B cell (primary cell): Measurements from ENCODE around the gene ZNF557. TPM values are rescaled to one million over a fixed set of nuclear protein-coding genes. Genes with fewer than 3 reads are reported as not detected.

Source experiments
- ATAC-seq: fragments of 200-7000 bp; cut with Tn5 transposase; one replicate; pipeline ENCODE4 v1.10.0; 2021; ENCODE audit warnings: low read depth, mild to moderate bottlenecking, moderate number of reproducible peaks, moderate library complexity
- CTCF ChIA-PET: fragments of 350-600 bp; sonication (Branson Sonifier 250); formaldehyde crosslinking; loops from one replicate; lab custom pipeline; 2021; ENCODE audit warnings: antibody characterized with exemption, inconsistent platforms; lab: Charles Lee
- POLR2A ChIA-PET: fragments of 350-600 bp; sonication (Branson Sonifier 250); formaldehyde crosslinking; loops from one replicate; lab custom pipeline; 2021; ENCODE audit warnings: antibody characterized with exemption; lab: Charles Lee
- DNase-seq: peaks from one replicate; pipeline ENCODE4 v3.0.0; 2013
- H2AFZ ChIP-seq: 2 replicates; pipeline ENCODE4 v1.6.1; 2012; ENCODE audit warnings: mild to moderate bottlenecking, low read depth, low read length; ENCODE audit not compliant: insufficient read depth, poor library complexity, severe bottlenecking
- H3K27ac ChIP-seq, 2 donors: 1 replicate in 1 of 2; 2 replicates in 1 of 2; pipeline ENCODE4 v1.5.1; 2012 to 2013; ENCODE audit warnings: low read length in 2 of 2, mild to moderate bottlenecking in 2 of 2, moderate library complexity in 1 of 2
- H3K27me3 ChIP-seq, 4 experiments: fragments of 200-600 bp in 1 of 4; sonication (generic) in 1 of 4; replicated peaks in 1 of 4; 1 replicate in 2 of 4; 2 replicates in 2 of 4; pipeline versions ENCODE4 v1.6.1 to v1.7.0; 2013 to 2016; ENCODE audit warnings: low read length in 3 of 4, mild to moderate bottlenecking in 2 of 4, mixed read lengths in 1 of 4, moderate library complexity in 1 of 4; ENCODE audit not compliant: insufficient read depth in 4 of 4, control insufficient read depth in 3 of 4; ENCODE audit errors: control extremely low read depth in 1 of 4
- H3K36me3 ChIP-seq, 2 experiments: replicated peaks in 1 of 2; 1 replicate in 1 of 2; 2 replicates in 1 of 2; pipeline versions ENCODE4 v1.6.1 to v1.7.1; 2013; ENCODE audit warnings: low read length in 1 of 2; ENCODE audit not compliant: insufficient read depth in 2 of 2, control insufficient read depth in 1 of 2; ENCODE audit errors: control extremely low read depth in 1 of 2, extremely low read depth in 1 of 2
- H3K4me1 ChIP-seq, 2 donors: fragments of 200-600 bp in 1 of 2; sonication (generic) in 1 of 2; 1 replicate in 1 of 2; 2 replicates in 1 of 2; pipeline versions ENCODE4 v1.5.1 to v1.6.1; 2013 to 2017; ENCODE audit warnings: low read length in 2 of 2; ENCODE audit not compliant: control insufficient read depth in 2 of 2, insufficient read depth in 2 of 2
- H3K4me2 ChIP-seq: replicated peaks from 2 replicates; pipeline ENCODE3; 2012; ENCODE audit warnings: mild to moderate bottlenecking, low read depth, low read length; ENCODE audit not compliant: poor library complexity, severe bottlenecking
- H3K4me3 ChIP-seq, 5 experiments: fragments of 200-600 bp in 1 of 5; sonication (generic) in 1 of 5; 1 replicate in 3 of 5; 2 replicates in 2 of 5; pipeline versions ENCODE4 v1.5.1 to v1.7.0; 2011 to 2016; ENCODE audit warnings: low read length in 4 of 5, mild to moderate bottlenecking in 4 of 5, low read depth in 2 of 5, control low read depth in 1 of 5, moderate library complexity in 1 of 5; ENCODE audit not compliant: insufficient read depth in 1 of 5; ENCODE audit errors: control extremely low read depth in 1 of 5, extremely low read depth in 1 of 5
- H3K79me2 ChIP-seq: fragments of 200-600 bp; sonication (generic); one replicate; pipeline ENCODE4 v1.6.0; 2016; ENCODE audit warnings: low read length; ENCODE audit not compliant: control insufficient read depth, insufficient read depth
- H3K9ac ChIP-seq: fragments of 200-600 bp; sonication (generic); 2 replicates; pipeline ENCODE4 v1.6.1; 2017; ENCODE audit warnings: mild to moderate bottlenecking, low read length, moderate library complexity
- H3K9me3 ChIP-seq, 3 donors: one replicate each; pipeline versions ENCODE4 v1.6.1 to v1.7.1; 2013; ENCODE audit warnings: low read length in 2 of 3; ENCODE audit not compliant: control insufficient read depth in 2 of 3, insufficient read depth in 1 of 3; ENCODE audit errors: control extremely low read depth in 1 of 3
- H4K20me1 ChIP-seq: 2 replicates; pipeline ENCODE4 v1.6.0; 2012; ENCODE audit warnings: mild to moderate bottlenecking, low read length; ENCODE audit not compliant: insufficient read depth, control insufficient read depth, poor library complexity, severe bottlenecking
- H3K27ac Mint-ChIP-seq: one replicate; pipeline ENCODE4 v1.8.0; 2021; ENCODE audit warnings: mixed read lengths
- H3K27me3 Mint-ChIP-seq: one replicate; pipeline ENCODE4 v1.8.0; 2021; ENCODE audit warnings: mixed read lengths
- H3K4me1 Mint-ChIP-seq: one replicate; pipeline ENCODE4 v1.8.0; 2021; ENCODE audit warnings: mixed read lengths
- H3K4me3 Mint-ChIP-seq: one replicate; pipeline ENCODE4 v1.8.0; 2021; ENCODE audit warnings: mixed read lengths
- H3K9me3 Mint-ChIP-seq: one replicate; pipeline ENCODE4 v1.8.0; 2022; ENCODE audit warnings: mixed read lengths; ENCODE audit not compliant: insufficient read depth
- EZH2 ChIP-seq: IDR thresholded peaks from 2 replicates; pipeline ENCODE4 v1.6.1; 2012; ENCODE audit warnings: borderline replicate concordance, low read depth, mild to moderate bottlenecking, moderate library complexity, low read length; ENCODE audit not compliant: insufficient read depth, poor library complexity, severe bottlenecking
- WGBS: methylation state at CpG from one replicate; pipeline ENCODE4 v1.1.5; 2013; ENCODE audit warnings: missing lambda C conversion rate; ENCODE audit not compliant: insufficient coverage; 5-methylcytosine and 5-hydroxymethylcytosine counted together
- intact Hi-C: fragments of 100-400 bp; cut with micrococcal nuclease; formaldehyde crosslinking; loops from one replicate; pipeline ENCODE4 v1.10.0; 2022
- polyA plus RNA-seq: library from polyadenylated mRNA; depleted of rRNA; stranded (reverse); fragments of >200 nt; gene quantifications from 2 replicates; pipeline ENCODE4 v1.2.3, GENCODE V29; 2012
- total RNA-seq, 2 donors: library from RNA; stranded (reverse); fragments of 120-200 nt in 1 of 2; gene quantifications; 1 replicate in 1 of 2; 2 replicates in 1 of 2; pipeline versions ENCODE4 v1.2.3 to v1.2.4, GENCODE V29; 2013 to 2022
- TF ChIP-seq, protein P1 (sequence below): fragments of 200-600 bp; IDR thresholded peaks from one replicate; pipeline ENCODE4 v1.8.0; 2022; ENCODE audit warnings: antibody characterized with exemption, mild to moderate bottlenecking

The ZNF557 gene
- total and polyA plus RNA-seq, 2 donors (not counting 1 experiment from before 2014, with no cell fraction given): 1.5 to 26.8 TPM

DNA sequence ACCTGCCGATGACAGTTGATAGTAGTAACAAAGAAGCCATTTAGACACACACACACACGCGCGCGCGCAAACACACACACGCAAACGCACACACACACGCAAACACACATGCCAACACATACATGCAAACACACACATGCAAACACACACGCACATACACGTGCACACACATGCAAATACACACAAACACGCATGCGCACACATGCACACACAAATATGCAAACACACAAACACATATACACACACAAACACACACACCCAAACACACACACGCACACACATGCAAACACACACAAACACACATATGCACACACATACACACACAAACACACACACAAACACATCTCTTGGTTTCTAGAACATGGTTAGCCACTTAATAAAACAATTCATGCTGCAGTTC, 50.1 kb downstream of the ZNF557 start:
- TF ChIP-seq EZH2: no peak
- TF ChIP-seq, protein P1, sequence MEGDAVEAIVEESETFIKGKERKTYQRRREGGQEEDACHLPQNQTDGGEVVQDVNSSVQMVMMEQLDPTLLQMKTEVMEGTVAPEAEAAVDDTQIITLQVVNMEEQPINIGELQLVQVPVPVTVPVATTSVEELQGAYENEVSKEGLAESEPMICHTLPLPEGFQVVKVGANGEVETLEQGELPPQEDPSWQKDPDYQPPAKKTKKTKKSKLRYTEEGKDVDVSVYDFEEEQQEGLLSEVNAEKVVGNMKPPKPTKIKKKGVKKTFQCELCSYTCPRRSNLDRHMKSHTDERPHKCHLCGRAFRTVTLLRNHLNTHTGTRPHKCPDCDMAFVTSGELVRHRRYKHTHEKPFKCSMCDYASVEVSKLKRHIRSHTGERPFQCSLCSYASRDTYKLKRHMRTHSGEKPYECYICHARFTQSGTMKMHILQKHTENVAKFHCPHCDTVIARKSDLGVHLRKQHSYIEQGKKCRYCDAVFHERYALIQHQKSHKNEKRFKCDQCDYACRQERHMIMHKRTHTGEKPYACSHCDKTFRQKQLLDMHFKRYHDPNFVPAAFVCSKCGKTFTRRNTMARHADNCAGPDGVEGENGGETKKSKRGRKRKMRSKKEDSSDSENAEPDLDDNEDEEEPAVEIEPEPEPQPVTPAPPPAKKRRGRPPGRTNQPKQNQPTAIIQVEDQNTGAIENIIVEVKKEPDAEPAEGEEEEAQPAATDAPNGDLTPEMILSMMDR: no peak
- no peak overlapping the region for H3K27ac Mint-ChIP-seq
- ATAC-seq (no peak), DNase-seq (no peak)
- no peaks in the 10 kb centered on the region for H3K27me3 Mint-ChIP-seq
- Histone ChIP-seq H3K27me3 (no peaks in the 10 kb centered on the region), H3K9ac (no peak overlapping the region), H3K4me2 (no peak overlapping the region), H4K20me1 (no peaks in the 10 kb centered on the region), H3K4me1 (no peaks in the 10 kb centered on the region), H3K9me3 (no peaks in the 10 kb centered on the region), H3K4me3 (no peak overlapping the region), H2AFZ (no peak overlapping the region), H3K27ac (no peak overlapping the region), H3K36me3 (peaks cover 0 to 4% of the 10 kb centered on the region in 2 experiments), H3K79me2 (no peaks in the 10 kb centered on the region)
- no peak overlapping the region for H3K4me3 Mint-ChIP-seq
- intact Hi-C loops: no loop called here
- POLR2A ChIA-PET: no interaction called here
- WGBS: 93% methylated on average over 14 of the region's 14 CpGs
- H3K9me3 Mint-ChIP-seq: no peaks in the 10 kb centered on the region
- no peaks in the 10 kb centered on the region for H3K4me1 Mint-ChIP-seq
- CTCF ChIA-PET: no interaction called here

- POLR2A ChIA-PET: no interaction called here
- CTCF ChIA-PET: no interaction called here
These were observed 51.0 kb downstream of the ZNF557 start for GRCh38 chr19:7120499-7120898.

More at GRCh38 chr19:7120499-7120898, 51.0 kb downstream of the ZNF557 start:
- no peak for ATAC-seq
- H3K4me3 ChIP-seq: no peak overlapping the region
- intact Hi-C loops: no loop called here
- DNase-seq: no peak
- WGBS: 96% methylated on average over 8 of the region's 10 CpGs
- Mint-ChIP-seq H3K9me3 (no peaks in the 10 kb centered on the region), H3K27me3 (no peaks in the 10 kb centered on the region), H3K27ac (no peak overlapping the region), H3K4me3 (no peak overlapping the region), H3K4me1 (no peaks in the 10 kb centered on the region)
- H3K9me3 ChIP-seq: peaks cover 0 to 5% (median 0%) of the 10 kb centered on the region in 3 donors
- H3K36me3 ChIP-seq: peaks cover 0 to 5% of the 10 kb centered on the region in 2 experiments
- no peak overlapping the region for H2AFZ ChIP-seq
- no peak overlapping the region for H3K4me2 ChIP-seq
- no peak overlapping the region for H3K9ac ChIP-seq
- H3K27ac ChIP-seq: no peak overlapping the region
- no peaks in the 10 kb centered on the region for H3K27me3 ChIP-seq
- no peaks in the 10 kb centered on the region for H3K4me1 ChIP-seq
- H3K79me2 ChIP-seq: no peaks in the 10 kb centered on the region
- TF ChIP-seq EZH2: no peak
- TF ChIP-seq, protein P1: no peak
- no peaks in the 10 kb centered on the region for H4K20me1 ChIP-seq
